Panc1 (cell line): ENCODE results near the gene SIKE1. TPM values are rescaled to one million over a fixed set of nuclear protein-coding genes. Genes with fewer than 3 reads are reported as not detected.
"Not testable (repeated sequence)": the region's sequence is repeated elsewhere in the genome, so short reads cannot be mapped to it uniquely, and the experiment has no call there.

Experiments
- ATAC-seq: fragments of 200-7000 bp; cut with Tn5 transposase; 2 replicates; pipeline ENCODE4 v1.9.1; 2020; ENCODE audit warnings: mild to moderate bottlenecking, moderate library complexity
- BruUV-seq: library from RNA; stranded (reverse); fragments of 400-500 nt; replicated peaks from 2 replicates; lab custom pipeline; 2021; lab: Mats Ljungman, UMichigan
- CTCF ChIA-PET: fragments of 300-600 bp; sonication (Branson Sonifier 250); formaldehyde crosslinking; loops from one replicate; lab custom pipeline; 2022; ENCODE audit warnings: antibody characterized with exemption; lab: Charles Lee
- POLR2A ChIA-PET: fragments of 300-600 bp; sonication (Branson Sonifier 250); formaldehyde crosslinking; loops from one replicate; lab custom pipeline; 2022; ENCODE audit warnings: antibody characterized with exemption; lab: Charles Lee
- DNase-seq: peaks from one replicate; pipeline ENCODE4 v3.0.0-alpha.2; 2010; ENCODE audit warnings: low read depth, low spot score
- H3K27ac ChIP-seq: 2 replicates; pipeline ENCODE4 v1.5.1; 2011; ENCODE audit warnings: mild to moderate bottlenecking, low read length, inconsistent platforms
- H3K27me3 ChIP-seq: fragments of 200-500 bp; sonication (Bioruptor generic); 2 replicates; pipeline ENCODE4 v1.6.0; 2014; ENCODE audit warnings: low read length, inconsistent platforms; ENCODE audit not compliant: control insufficient read depth, insufficient read depth
- H3K36me3 ChIP-seq: fragments of 200-500 bp; sonication (Bioruptor generic); 2 replicates; pipeline ENCODE4 v1.5.1; 2014; ENCODE audit warnings: inconsistent platforms, mild to moderate bottlenecking, low read length, moderate library complexity; ENCODE audit not compliant: control insufficient read depth, insufficient read depth
- H3K4me1 ChIP-seq: 2 replicates; pipeline ENCODE4 v1.5.1; 2011; ENCODE audit warnings: inconsistent platforms, mild to moderate bottlenecking, low read length, moderate library complexity; ENCODE audit not compliant: control insufficient read depth, insufficient read depth
- H3K4me3 ChIP-seq, 2 experiments: 2 replicates each; pipeline ENCODE4 v1.5.1; 2011 to 2012; ENCODE audit warnings: low read depth in 2 of 2, low read length in 2 of 2, mild to moderate bottlenecking in 2 of 2, inconsistent platforms in 1 of 2, moderate library complexity in 1 of 2
- H3K9me3 ChIP-seq: fragments of 200-500 bp; sonication (Bioruptor generic); 2 replicates; pipeline ENCODE4 v1.5.1; 2014; ENCODE audit warnings: low read depth, mild to moderate bottlenecking, inconsistent platforms, low read length, moderate library complexity; ENCODE audit not compliant: control insufficient read depth, insufficient read depth
- CTCF ChIP-seq: fragments of 450-650 bp; IDR thresholded peaks from 2 replicates; pipeline ENCODE4 v1.5.1; 2017; ENCODE audit warnings: mild to moderate bottlenecking
- POLR2AphosphoS5 ChIP-seq: IDR thresholded peaks from 2 replicates; pipeline ENCODE4 v1.6.1; 2012; ENCODE audit warnings: mild to moderate bottlenecking, low read depth, low read length, moderate library complexity
- SIN3A ChIP-seq: IDR thresholded peaks from 2 replicates; pipeline ENCODE4 v1.6.1; 2012; ENCODE audit warnings: low read depth, mild to moderate bottlenecking, low read length, moderate library complexity, borderline replicate concordance; ENCODE audit not compliant: insufficient read depth
- TCF7L2 ChIP-seq: IDR thresholded peaks from 2 replicates; pipeline ENCODE4 v1.6.1; 2011; ENCODE audit warnings: mild to moderate bottlenecking, low read depth, low read length, inconsistent platforms
- in situ Hi-C: cut with HindIII; loops from 2 replicates; pipeline ENCODE4 v1.10.0; 2016; ENCODE audit warnings: low sequenced_read_pairs, low pct_unique_long_range_greater_than_20kb
- intact Hi-C: fragments of 100-400 bp; cut with micrococcal nuclease; formaldehyde crosslinking; loops from one replicate; pipeline ENCODE4 v1.10.0; 2022; ENCODE audit not compliant: unreplicated experiment
- total RNA-seq: library from RNA; stranded (reverse); gene quantifications from one replicate; pipeline ENCODE4 v1.2.1, GENCODE V29; 2021; ENCODE audit not compliant: unreplicated experiment
- TF ChIP-seq, protein P1 (sequence below), 2 experiments: IDR thresholded peaks; 2 replicates each; pipeline ENCODE4 v1.6.1; 2011 to 2012; ENCODE audit warnings: low read depth in 2 of 2, control low read depth in 1 of 2, low read length in 1 of 2, mild to moderate bottlenecking in 1 of 2, moderate library complexity in 1 of 2; ENCODE audit not compliant: insufficient read depth in 1 of 2

Gene SIKE1
- total RNA-seq, 1 experiment from 2014 or later = 29.7 TPM

DNA sequence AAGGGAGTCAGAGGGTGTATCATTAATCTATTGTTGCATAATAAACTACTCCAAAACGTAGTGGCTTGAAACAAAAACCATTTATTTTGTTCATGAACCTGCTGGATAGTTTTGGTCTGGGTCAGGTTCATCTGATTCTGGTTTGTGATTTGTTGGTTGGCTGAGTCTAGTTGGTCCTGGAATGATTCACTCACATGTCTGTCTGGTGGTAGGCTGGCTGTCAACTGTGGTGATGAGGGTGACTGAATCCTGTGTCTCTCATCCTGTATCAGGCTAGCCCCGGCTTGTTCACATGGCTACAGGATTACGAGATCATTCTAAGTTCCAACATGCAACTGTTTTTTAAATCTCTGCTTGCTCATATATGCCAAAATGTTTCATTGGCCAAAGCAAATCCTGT is 22.5 kb upstream of the SIKE1 start:
- H3K36me3 ChIP-seq = no peaks in the 10 kb centered on the region
- H3K4me1 ChIP-seq = no peaks in the 10 kb centered on the region
- CTCF ChIA-PET = no interaction called here
- BruUV-seq = no TSS peak
- DNase-seq (no peak), ATAC-seq (no peak)
- intact Hi-C loops (no loop called here), in situ Hi-C loops (no loop called here)
- no peak overlapping the region for H3K4me3 ChIP-seq
- no peak overlapping the region for H3K27ac ChIP-seq
- TF ChIP-seq, protein P1, sequence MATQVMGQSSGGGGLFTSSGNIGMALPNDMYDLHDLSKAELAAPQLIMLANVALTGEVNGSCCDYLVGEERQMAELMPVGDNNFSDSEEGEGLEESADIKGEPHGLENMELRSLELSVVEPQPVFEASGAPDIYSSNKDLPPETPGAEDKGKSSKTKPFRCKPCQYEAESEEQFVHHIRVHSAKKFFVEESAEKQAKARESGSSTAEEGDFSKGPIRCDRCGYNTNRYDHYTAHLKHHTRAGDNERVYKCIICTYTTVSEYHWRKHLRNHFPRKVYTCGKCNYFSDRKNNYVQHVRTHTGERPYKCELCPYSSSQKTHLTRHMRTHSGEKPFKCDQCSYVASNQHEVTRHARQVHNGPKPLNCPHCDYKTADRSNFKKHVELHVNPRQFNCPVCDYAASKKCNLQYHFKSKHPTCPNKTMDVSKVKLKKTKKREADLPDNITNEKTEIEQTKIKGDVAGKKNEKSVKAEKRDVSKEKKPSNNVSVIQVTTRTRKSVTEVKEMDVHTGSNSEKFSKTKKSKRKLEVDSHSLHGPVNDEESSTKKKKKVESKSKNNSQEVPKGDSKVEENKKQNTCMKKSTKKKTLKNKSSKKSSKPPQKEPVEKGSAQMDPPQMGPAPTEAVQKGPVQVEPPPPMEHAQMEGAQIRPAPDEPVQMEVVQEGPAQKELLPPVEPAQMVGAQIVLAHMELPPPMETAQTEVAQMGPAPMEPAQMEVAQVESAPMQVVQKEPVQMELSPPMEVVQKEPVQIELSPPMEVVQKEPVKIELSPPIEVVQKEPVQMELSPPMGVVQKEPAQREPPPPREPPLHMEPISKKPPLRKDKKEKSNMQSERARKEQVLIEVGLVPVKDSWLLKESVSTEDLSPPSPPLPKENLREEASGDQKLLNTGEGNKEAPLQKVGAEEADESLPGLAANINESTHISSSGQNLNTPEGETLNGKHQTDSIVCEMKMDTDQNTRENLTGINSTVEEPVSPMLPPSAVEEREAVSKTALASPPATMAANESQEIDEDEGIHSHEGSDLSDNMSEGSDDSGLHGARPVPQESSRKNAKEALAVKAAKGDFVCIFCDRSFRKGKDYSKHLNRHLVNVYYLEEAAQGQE (IDR thresholded peaks at IDR 0.05; ENCODE audit: insufficient read depth in 1 of 2, low read depth in 2 of 2, low read length in 1 of 2) = no peak
- TF ChIP-seq SIN3A (no peak), TCF7L2 (no peak), POLR2AphosphoS5 (no peak), CTCF (no peak)
- POLR2A ChIA-PET = no interaction called here
- H3K9me3 ChIP-seq = no peaks in the 10 kb centered on the region
- no peaks in the 10 kb centered on the region for H3K27me3 ChIP-seq

DNA sequence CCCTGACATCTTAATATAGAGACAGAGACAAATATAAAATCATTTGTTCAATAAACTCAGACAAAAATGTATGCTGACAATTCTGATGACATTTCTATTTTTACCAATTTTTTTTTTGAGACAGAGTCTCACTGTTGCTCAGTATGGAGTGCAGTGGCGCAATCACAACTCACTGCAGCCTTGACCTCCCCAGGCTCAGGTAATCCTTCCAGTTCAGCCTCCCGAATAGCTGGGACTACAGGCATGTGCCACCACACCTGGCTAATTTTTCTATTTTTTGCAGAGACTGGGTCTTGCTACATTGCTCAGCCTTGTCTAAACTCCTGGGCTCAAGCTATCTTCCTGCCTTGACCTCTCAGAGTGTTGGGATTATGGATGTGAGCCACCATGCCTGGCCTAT is 13.6 kb upstream of the SIKE1 start:
- in situ Hi-C loops (no loop called here), intact Hi-C loops (no loop called here)
- no peaks in the 10 kb centered on the region for H3K9me3 ChIP-seq
- H3K36me3 ChIP-seq = no peaks in the 10 kb centered on the region
- ChIA-PET CTCF (no interaction called here), POLR2A (no interaction called here)
- no peak for DNase-seq
- H3K4me1 ChIP-seq = no peaks in the 10 kb centered on the region
- no TSS peak for BruUV-seq
- H3K4me3 ChIP-seq = no peak overlapping the region
- TF ChIP-seq TCF7L2 (no peak), SIN3A (no peak), CTCF (no peak), POLR2AphosphoS5 (no peak)
- TF ChIP-seq, protein P1 (IDR thresholded peaks at IDR 0.05; ENCODE audit: insufficient read depth in 1 of 2, low read depth in 2 of 2, low read length in 1 of 2) = no peak
- no peak for ATAC-seq
- H3K27me3 ChIP-seq = peaks cover 4% of the 10 kb centered on the region
- no peak overlapping the region for H3K27ac ChIP-seq

DNA sequence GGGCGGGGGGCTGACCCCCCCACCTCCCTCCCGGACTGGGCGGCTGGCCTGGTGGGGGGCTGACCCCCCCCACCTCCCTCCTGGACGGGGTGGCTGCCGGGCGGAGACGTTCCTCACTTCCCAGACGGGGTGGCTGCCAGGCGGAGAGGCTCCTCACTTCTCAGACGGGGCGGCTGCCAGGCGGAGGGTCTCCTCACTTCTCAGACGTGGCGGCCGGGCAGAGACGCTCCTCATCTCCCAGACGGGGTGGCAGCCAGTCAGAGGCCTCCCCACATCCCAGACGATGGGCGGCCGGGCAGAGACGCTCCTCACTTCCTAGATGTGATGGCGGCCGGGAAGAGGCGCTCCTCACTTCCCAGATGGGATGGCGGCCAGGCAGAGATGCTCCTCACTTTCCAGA is 10.1 kb upstream of the SIKE1 start:
- in situ Hi-C loops, BruUV-seq: not testable (repeated sequence)

GRCh38 chr1:114786440-114786839 is 6.0 kb upstream of the SIKE1 start:
- H3K9me3 ChIP-seq, H3K36me3 ChIP-seq, CTCF ChIA-PET, intact Hi-C loops, POLR2A ChIA-PET, ATAC-seq, BruUV-seq, H3K27ac ChIP-seq, H3K4me1 ChIP-seq, H3K27me3 ChIP-seq, in situ Hi-C loops, DNase-seq, H3K4me3 ChIP-seq: not testable (repeated sequence)

More for the DNA sequence above, 10.1 kb upstream of the SIKE1 start:
- H3K36me3 ChIP-seq, POLR2A ChIA-PET, CTCF ChIA-PET, H3K4me3 ChIP-seq, H3K4me1 ChIP-seq, H3K27ac ChIP-seq, intact Hi-C loops, DNase-seq, H3K27me3 ChIP-seq, ATAC-seq, H3K9me3 ChIP-seq: not testable (repeated sequence)
